Peyer's patch (tissue), 4 donors: ENCODE results near the gene AMACR.

Experiments used
- CTCF ChIP-seq, 6 experiments: fragments of 450-650 bp in 4 of 6; fragments of 200-600 bp in 2 of 6; sonication (generic) in 1 of 6; IDR thresholded peaks; one replicate each; pipeline ENCODE4 v1.5.1; 2017 to 2019; ENCODE audit warnings: antibody characterized with exemption in 6 of 6, mild to moderate bottlenecking in 3 of 6, moderate library complexity in 1 of 6
- POLR2A ChIP-seq, 2 donors: fragments of 450-650 bp; IDR thresholded peaks; one replicate each; pipeline ENCODE4 v1.5.1; 2017; ENCODE audit warnings: antibody characterized with exemption in 2 of 2, mild to moderate bottlenecking in 2 of 2, moderate library complexity in 2 of 2

- TF ChIP-seq POLR2A (IDR thresholded peaks at IDR 0.05) (no peak), CTCF (IDR thresholded peaks at IDR 0.05) (no peak)
These were observed 26.9 kb upstream of the AMACR start for GRCh38 chr5:34034534-34035327.
